HG02852 (cell line): ENCODE results near the gene SH3GL2.

Experiments
- ATAC-seq: cut with Tn5 transposase; IDR thresholded peaks from one replicate; pipeline ENCODE4 v1.9.1; 2021; ENCODE audit warnings: mild to moderate bottlenecking, moderate library complexity; ENCODE audit not compliant: unreplicated experiment

Gene SH3GL2

DNA sequence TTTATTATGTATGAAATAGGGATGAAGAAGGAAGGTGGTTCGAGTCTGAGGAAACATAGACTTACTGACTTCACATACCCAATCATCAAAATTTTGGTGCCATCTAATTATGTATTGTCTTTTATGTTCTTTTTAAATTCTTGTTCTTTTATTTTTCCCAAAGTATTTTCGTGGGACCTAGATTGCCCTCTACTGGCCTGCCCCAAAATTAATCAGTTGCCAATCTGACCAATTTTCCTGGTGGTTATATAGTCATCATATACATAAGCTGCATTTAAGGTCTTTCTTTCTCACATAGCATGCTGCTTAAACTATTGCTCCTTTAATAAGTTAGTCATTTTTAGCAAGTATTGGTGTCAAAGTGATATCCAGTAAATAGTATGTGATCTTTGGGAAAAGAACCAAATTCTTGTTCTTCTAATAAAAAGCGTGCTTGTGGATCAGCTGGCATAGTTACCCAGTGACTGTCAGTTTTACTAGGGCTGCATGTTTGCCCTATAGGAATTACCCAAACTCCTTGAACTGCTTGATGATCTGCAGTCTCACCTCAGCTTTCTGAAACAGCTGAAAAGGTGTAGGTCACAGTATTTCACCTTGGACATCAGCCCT is 223.5 kb downstream of the SH3GL2 start:
- no peak for ATAC-seq

DNA sequence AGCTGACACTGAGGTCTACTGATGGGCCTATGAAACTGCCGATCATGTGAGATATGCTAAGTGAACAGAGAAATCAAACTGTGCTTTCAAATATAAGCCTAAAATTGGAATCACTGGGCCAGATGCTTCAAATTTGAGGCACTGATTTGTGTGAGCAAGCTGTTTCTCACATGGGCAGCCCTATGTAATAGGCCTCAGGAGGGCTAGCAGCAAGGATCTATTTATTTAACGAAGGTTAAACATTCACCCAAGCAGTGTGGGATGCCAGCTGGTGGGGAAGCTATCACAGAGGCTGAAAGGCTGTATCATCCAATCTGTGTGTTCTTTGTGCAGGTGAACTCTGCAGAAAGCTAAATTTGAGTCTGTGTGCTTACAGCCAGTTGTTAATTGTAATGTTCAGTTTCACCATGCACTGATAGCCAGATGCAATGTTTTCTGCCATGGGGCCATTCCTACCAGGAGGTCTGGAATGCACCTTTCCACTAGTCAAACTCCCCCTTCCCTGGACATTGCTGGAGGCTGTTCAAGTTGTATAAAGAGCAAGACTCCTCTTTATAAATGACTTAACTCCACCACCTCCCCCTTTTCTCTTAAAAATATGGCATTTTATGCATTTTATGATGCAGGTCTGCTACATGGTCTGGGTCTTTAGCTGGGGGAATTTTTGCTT is 228.9 kb downstream of the SH3GL2 start:
- ATAC-seq, result no peak

DNA sequence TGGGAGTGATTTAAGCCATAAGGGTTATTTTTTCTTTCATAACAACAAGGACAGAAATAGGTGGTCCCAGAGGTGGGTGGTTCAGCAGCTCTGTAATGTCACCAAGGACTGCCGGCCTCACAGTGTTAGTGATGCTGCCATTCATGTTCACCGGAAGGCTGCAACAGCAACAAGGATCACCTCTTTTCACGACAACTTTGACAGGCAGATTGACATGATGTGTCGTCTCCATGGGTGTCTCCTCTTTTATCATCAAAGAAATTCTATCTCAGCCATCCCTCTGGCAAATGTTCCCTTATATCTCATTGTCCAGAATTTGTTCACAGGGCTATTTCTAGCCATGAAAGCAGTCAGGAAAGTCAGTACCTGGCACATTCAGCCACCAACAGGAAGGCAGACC is 231.5 kb downstream of the SH3GL2 start:
- ATAC-seq, result no peak

DNA sequence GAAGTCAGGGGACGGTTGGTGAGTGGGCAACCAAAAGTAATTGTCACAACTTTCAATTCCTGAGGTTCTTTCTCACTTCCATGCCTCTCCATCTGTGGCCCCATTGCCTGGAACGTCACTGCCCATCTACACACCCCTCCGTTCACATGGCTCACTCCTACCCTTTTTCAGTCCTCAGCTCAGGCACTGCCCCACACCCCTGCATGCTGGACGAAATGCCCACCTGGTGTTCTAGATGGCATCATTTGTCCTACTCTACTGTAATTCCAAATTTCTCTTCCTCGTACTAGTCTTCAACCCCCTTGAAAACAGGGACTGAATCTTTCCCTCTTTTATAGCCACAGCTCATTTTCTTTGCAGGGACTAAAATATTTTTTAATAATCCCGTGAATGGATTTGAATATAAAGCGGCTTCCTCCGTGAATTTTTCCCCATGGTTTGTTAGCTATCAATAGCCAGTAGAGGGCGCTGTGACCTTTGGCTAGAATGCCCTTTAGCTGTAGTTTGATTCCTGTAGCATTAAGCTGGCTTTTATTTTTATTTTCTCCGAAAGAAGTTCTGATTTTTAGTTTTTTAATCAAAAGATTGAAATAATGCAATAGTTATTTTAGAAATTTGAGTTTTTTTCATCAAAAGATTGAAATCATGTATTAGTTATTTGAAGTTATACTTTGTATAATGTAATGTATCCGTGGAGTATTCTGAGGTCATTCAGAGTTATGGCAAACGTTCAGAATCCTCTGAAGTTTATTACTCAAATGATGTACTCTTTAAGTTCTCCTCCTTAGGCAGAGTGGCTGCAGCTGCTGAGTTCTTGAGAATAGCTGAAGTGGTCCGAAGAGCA is 232.1 kb downstream of the SH3GL2 start:
- peak; percentile 60 for ATAC-seq

DNA sequence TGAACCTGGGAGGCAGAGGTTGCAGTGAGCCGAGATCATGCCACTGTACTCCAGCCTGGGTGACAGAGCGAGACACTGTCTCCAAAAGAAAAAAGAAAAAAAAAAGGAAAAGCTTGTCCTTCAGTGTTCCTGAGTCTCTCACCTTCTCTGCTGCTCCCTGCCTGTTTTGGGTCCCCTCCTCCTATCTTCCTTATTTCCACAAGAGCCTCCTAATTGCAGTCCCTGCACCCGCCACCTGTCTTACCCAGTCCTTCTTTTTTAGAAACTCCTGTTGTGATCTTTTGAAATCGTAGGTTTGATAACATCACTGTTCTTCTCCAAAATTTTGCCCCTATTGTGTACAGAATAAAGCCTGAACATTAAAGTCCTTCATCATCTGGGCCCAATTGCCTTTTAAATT is 234.9 kb downstream of the SH3GL2 start:
- ATAC-seq, result no peak

DNA sequence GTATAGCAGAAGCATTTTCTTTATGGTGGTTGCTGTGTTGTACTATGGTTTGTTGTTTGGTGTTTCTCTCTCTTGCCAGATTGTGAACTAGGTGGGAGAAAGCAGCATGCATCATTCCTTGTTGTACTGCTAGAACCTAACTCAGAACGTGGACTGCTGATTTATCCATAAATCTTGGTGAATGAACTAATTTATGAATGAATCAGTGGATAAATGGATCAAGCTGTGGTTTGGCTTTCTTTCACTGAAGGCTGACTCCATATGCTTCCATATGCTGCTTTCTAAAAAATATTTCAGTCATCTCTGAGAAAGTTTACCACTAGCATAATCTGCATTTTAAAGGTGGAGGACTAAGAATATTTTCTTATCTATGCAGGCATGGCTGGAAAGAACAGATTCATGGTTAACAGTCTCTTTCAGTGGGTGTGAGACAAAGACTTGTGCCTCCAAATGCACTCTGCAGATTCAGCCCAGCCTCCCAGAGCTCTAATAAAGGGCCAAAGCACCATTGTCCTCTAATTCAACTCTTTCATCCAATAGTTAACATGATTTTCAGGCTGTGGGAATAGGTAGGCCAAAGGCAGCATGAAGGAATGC is 237.7 kb downstream of the SH3GL2 start:
- no peak for ATAC-seq

DNA sequence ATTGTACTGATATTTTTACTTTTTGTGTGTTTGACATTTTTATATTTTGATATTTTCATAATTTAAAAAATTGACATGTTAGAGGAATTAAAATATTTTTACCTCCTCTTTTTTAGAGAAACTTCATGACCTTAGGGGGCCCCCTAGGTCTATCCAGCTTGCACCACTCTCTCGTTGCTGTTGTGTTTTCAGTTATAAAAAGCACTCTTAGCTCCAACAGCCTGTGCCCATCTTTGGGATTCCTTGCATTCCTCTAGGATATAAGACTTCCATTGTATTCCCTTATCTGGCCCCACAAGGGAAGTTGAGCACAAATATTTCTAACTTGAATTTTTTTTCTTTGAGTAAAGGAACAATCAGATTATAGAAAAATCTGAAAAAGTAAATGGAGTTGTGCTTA is 245.3 kb downstream of the SH3GL2 start:
- ATAC-seq, result no peak

DNA sequence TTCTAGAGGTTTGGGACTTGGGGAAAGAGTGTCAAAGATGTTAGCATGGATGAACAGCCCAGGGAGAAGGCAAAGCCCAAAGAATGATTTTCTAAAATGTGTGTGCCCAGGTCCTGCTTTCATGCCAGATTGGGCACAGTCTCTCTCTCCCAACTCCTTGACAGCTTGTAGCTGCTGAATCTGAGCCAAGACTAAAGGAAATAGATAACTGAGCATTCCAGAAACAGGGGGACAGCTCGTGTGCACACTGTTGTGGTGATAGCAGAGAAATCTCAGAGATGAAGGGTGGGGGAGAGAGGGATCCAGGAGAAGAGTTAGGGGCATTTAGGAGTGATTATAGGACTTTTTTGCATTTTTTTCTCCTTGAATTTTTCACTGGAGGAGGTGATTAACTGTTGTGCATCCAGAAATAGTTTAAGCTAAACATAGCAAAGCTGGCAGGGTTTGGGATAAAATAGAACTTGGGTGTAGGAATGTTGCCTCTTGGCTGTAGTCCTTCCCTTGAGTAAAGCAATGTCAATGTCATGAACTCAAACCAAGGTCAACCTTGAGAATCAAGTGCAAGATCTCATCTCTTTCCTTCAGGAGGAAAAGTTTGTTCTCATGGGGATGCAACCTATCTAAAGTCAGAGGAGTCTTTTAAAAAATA is 245.9 kb downstream of the SH3GL2 start:
- no peak for ATAC-seq

DNA sequence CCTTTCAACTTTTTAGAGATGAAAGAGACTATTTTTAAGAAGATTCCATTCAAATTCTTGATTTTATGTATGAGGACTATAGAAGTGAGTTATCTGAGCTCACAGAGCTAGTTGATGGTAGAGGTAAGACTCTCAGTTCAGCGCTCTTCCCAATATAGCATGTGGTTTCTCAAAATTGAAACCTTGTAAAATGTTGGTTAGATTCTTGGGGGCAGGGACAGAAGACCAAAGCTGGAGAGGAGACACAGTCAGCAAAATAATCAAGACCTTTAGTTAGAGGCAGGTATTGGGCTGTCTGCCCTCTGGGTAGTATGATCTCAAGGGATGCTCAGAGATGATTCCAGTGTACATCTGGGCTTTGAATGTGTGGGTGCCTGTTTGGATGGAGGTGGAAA is 246.4 kb downstream of the SH3GL2 start:
- ATAC-seq, result no peak

DNA sequence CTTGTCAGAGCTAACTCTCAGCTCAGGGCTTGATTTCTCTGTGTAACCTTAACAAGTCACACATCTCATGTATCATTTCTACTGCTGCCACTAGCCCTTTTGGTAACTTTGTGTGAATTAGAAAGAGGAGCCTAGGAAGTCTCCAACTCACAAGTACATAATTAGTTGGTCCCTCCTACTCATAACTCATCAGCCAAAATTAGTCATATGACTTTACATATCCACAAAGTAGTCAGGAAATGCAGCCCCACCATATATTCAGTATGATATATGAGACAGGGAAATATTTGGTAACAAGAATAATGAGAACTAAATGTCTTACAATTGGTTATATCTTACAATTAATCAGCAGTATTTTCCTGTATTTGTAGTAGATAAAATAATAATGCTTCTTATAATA is 250.2 kb downstream of the SH3GL2 start:
- no peak for ATAC-seq

DNA sequence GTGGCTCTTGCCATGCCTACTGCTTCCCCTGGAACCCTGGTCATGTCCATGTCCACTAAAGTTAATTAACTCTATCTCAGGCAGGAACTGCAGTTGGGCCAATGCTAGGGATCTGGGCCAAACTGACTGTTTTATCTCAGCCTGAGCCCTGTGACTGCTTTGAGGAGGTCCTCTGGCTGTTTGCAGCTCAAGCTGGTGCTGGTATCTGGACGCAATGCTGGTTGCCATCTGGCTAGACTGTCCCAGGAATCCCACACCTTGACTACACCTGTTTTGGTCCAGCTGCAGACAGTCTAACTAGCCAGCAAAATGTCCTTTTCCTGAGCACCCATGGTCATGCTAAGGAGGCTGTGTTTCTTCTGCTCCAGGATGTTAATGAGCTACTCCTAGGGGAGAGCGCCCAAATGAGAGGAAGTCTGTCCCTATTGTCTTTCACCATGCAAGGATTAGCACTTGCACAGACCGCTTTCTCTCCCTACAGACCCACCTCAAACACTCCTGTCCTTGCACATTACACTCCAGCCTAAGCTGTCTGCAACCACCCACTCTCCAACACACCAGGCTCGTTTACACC is 251.0 kb downstream of the SH3GL2 start:
- ATAC-seq, result no peak

DNA sequence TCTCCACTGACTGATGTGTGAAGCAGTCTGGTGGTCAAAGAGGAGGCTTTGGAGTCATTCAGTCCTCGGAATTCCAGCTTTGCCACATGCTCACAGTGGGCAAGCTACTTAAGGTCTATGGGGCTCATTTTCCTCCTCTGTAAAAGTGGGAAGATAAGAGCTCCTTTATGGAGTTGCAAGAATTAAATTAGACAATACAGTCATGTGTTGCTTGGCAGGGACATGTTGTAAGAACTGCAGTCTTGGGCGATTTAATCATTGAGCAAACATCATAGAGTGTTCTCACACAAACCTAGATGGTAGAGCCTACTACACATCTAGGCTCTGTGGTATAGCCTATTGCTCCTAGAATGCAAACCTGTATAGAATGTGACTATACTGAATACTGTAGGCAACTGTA is 253.9 kb downstream of the SH3GL2 start:
- ATAC-seq, result no peak

DNA sequence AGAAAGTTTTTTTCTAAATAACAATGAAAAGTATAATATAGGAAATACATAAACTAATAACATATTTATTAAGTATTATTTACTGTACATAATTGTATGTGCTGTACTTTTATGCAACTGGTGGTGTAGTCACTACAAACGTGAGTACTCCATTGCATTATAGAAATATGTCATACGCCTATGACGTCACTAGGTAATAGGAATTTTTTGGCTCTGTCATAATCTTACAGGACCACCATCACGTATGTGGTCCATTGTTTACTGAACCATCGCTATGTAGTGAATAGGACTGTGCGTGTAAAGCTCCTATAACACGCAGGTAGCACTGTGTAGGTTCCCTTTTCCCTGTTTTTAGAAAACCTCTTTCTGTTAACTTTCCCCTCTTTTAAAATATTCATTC is 255.0 kb downstream of the SH3GL2 start:
- ATAC-seq, result no peak

DNA sequence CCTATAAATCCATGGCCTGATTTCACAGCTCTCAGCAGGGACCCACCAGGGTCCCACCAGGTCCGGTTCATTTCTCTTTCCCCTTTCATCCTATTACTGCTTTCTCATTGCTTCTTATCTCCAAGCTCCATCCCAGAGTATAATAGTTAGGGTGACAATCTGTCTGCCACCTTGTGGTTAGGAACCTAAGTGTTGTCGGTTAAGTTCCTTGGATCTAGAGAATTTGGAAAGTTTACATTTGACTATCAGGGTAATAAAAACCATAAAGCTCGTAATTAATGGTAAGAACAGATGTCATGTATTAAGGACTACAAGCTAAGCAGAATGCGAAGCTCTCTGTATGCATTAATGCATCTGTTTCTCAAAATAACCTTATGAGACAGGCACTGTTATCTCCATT is 259.1 kb downstream of the SH3GL2 start:
- no peak for ATAC-seq

DNA sequence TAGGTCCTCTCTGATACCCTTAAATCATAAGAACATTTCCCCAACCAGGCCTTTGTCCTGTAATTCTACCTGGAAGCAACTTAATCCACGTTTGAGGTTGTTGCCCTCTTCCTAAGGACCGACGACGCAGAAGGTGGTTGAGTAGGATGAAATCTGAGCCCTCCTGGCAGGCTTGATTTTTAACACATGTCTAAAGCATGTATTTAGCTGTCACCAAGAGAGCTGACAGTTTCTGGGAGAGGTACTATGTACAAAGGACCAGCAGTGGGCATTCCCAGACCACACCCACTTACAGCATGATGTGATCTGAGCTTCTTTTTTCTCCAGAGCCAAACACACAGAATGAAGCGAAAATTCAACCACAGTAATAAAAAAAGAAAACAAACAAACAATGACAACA is 260.9 kb downstream of the SH3GL2 start:
- no peak for ATAC-seq

DNA sequence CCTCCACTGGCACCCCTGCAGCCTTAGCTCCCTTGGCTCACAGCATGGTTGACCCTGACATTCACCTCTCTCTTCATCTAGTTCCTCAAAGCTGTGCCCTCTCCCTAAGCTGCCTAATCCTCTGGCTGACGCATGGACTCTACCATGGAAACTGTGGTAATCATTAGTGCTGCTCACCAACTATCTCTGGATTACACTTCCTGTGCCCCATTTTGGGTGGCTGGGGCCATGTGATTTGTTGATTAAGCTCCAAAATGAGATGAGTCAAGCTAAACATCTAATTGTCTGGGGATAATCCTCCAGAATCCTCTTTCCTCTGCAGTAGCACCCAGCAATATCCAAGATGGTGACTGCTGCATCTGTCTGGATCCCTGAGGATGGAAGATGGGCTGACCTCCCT is 264.4 kb downstream of the SH3GL2 start:
- no peak for ATAC-seq
